B cell (primary cell): ENCODE measurements around the gene TFE3.

Experiments
- EZH2 ChIP-seq: IDR thresholded peaks from 2 replicates; pipeline ENCODE4 v1.6.1; 2012; ENCODE audit warnings: borderline replicate concordance, low read depth, mild to moderate bottlenecking, moderate library complexity, low read length; ENCODE audit not compliant: insufficient read depth, poor library complexity, severe bottlenecking
- TF ChIP-seq, protein P1 (sequence below): fragments of 200-600 bp; IDR thresholded peaks from one replicate; pipeline ENCODE4 v1.8.0; 2022; ENCODE audit warnings: antibody characterized with exemption, mild to moderate bottlenecking

GRCh38 chrX:48996969-48997368 lies 46.2 kb downstream of the TFE3 start:
- TF ChIP-seq, protein P1, sequence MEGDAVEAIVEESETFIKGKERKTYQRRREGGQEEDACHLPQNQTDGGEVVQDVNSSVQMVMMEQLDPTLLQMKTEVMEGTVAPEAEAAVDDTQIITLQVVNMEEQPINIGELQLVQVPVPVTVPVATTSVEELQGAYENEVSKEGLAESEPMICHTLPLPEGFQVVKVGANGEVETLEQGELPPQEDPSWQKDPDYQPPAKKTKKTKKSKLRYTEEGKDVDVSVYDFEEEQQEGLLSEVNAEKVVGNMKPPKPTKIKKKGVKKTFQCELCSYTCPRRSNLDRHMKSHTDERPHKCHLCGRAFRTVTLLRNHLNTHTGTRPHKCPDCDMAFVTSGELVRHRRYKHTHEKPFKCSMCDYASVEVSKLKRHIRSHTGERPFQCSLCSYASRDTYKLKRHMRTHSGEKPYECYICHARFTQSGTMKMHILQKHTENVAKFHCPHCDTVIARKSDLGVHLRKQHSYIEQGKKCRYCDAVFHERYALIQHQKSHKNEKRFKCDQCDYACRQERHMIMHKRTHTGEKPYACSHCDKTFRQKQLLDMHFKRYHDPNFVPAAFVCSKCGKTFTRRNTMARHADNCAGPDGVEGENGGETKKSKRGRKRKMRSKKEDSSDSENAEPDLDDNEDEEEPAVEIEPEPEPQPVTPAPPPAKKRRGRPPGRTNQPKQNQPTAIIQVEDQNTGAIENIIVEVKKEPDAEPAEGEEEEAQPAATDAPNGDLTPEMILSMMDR: no peak
- TF ChIP-seq EZH2: no peak
